ENCODE data around the gene KIFC3.
"Not testable (repeated sequence)": the region's sequence is repeated elsewhere in the genome, so short reads cannot be mapped to it uniquely, and the experiment has no call there.

KIFC3 gene

DNA sequence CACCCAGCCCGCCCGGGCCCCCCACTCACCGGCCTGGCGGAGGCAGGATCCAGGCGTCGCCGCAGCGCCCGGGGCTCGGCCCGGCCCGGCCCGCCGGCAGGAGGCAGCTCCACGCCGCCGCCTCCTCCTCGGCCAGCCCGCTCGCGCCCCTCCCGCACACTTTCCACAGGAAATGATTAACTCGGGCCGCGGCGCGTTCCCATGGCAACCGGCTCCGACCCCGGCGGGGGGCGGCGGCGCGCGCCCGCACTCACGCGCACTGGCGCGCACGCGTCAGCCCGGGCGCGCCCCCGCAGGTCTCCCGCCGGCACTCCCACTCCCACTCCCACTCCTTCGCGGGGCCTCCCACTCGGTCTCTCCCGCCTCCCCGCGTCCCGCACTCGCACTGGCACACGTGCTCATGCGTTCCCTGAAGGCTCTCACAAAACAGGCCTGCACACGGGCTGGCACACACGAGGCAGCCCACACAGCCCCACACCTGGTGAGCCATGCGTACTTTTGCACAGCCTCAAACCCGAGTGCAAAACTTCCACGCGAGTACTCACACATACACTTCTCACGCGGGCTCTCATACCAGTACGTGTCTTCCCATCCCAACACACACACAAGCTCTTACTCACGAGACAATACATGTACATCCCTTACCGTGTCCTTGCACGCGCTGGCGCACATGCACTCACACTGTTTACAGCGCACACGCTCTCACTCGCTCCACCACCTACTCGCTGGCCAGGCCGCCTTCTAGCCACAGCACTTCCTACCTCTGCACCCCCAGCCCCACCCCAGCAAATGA is at the start of gene KIFC3:
Gene KIFC3, minus strand, starts transcription at position 151 of the 793 bp plus-strand sequence. CDS start 4,248 bp downstream, outside the sequence.
- peak; percentile 84 for DNase-seq

DNA sequence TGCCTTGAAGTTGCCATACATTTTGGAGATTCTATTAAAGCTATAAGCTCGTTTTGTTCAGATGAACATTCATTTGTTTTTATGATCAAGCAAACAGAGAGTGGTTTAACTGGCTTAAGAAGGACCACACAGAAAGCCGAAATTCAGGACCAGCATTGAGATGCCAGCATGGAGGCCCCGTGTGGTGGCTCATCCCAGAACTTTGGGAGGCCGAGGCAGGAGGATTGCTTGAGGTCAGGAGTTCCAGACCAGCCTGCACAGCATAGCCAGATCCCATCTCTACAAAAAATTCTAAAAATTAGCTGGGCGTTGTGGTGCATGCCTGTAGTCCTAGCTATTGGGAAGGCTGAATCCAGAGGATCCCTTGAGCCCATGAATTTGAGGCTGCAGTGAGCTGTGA is 45.9 kb upstream of the KIFC3 start:
- DNase-seq = no peak

DNA sequence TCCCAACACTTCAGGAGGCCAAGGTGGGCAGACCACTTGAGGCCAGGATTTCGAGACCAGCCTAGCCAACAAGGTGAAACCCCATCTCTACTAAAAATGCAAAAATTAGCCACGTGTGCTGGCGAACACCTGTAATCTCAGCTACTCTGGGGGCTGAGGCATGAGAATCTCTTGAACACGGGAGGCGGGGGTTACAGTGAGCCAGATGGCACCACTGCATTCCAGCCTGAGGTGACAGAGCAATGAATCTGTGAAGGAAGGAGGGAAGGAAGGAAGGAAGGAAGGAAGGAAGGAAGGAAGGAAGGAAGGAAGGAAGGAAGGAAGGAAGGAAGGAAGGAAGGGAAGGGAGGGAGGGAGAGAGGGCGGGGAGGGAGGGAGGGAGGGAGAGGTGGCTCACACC is 44.6 kb upstream of the KIFC3 start:
- not testable (repeated sequence) for DNase-seq

GRCh38 chr16:57846078-57846697 is 43.9 kb upstream of the KIFC3 start:
- DNase-seq = no peak

DNA sequence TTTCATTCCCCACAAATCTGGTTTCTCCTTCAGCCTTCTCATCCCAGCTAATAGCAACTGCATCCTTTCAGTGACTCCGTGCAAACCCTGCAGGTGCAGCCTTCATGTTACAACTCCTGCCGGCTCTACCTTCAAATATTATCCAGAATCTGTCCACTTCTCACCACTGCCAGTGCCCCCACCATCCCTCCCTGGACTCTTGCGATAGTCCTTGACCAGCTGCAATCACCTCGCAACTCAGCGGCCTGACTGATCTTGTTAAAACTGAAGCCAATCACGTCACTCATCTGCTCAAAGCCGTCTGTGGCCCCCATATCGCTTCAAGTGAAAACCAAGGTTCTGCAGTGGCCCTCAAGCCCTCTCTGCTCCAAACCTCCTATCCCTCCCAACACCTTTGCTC is 42.8 kb upstream of the KIFC3 start:
- DNase-seq = no peak

- DNase-seq = no peak
Measured at GRCh38 chr16:57844416-57845030, 42.2 kb upstream of the KIFC3 start.

DNA sequence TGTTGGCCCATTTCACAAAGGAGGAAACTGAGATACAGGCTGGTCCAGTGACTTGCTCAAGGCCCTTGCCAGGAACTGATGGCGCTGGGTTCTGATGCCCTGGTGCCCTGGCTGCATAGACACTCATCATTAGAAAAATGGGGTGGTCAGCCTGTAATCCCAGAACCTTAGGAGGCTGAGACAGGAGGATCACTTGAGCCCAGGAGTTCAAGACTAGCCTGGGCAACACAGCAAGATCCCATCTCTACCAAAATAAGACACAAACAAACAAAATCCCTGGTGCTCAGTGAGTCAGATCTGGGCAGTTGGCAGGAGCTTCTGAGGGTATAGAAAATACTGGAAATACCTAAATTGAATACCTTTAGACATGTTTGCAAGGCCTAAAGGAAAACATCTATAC is 41.1 kb upstream of the KIFC3 start:
- no peak for DNase-seq

- DNase-seq = no peak
Measured at GRCh38 chr16:57842601-57843000, 40.3 kb upstream of the KIFC3 start.

DNA sequence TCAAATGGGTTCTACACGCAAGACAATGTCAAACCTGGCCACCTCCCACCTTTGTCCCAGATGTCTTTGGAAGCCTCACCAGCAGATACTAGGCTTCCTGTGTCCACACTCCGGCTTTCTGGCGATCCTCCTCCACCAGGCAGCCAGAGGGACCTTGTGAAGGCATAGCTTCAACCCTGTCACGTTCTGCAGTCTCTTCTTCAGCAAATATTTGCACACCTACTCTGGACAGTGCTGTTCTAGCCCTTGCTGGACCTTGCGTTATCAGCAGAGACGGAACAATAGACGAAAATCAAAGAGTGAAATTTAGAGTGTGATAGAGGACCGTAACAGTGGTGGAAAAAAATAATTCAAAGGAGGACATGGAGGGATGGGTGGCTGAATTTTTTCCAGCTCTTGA is 38.5 kb upstream of the KIFC3 start:
- DNase-seq = no peak

- DNase-seq = no peak
Measured at GRCh38 chr16:57838161-57838560, 35.9 kb upstream of the KIFC3 start.

GRCh38 chr16:57837305-57838125 is 35.2 kb upstream of the KIFC3 start:
- no peak for DNase-seq

DNA sequence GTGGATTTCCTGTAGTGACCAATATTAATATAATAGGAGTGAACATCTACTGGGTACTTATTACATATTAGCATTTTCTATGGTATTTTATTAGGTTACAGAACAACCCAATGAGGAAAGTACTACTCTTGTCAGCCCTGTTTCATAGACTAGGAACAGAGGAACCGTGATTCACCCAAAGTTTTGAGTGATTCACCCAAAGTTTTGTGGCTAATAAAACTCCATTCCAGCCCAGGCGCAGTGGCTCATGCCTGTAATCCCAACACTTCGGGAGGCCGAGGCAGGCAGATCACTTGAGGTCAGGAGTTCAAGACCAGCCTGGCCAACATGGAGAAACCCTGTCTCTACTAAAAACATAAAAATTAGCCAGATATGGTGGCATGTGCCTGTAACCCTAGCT is 33.1 kb upstream of the KIFC3 start:
- DNase-seq = not testable (repeated sequence)

GRCh38 chr16:57834936-57835335 is 32.6 kb upstream of the KIFC3 start:
- no peak for DNase-seq

GRCh38 chr16:57830890-57831484 is 28.7 kb upstream of the KIFC3 start:
- DNase-seq = no peak

GRCh38 chr16:57829969-57830360 is 27.7 kb upstream of the KIFC3 start:
- no peak for DNase-seq

DNA sequence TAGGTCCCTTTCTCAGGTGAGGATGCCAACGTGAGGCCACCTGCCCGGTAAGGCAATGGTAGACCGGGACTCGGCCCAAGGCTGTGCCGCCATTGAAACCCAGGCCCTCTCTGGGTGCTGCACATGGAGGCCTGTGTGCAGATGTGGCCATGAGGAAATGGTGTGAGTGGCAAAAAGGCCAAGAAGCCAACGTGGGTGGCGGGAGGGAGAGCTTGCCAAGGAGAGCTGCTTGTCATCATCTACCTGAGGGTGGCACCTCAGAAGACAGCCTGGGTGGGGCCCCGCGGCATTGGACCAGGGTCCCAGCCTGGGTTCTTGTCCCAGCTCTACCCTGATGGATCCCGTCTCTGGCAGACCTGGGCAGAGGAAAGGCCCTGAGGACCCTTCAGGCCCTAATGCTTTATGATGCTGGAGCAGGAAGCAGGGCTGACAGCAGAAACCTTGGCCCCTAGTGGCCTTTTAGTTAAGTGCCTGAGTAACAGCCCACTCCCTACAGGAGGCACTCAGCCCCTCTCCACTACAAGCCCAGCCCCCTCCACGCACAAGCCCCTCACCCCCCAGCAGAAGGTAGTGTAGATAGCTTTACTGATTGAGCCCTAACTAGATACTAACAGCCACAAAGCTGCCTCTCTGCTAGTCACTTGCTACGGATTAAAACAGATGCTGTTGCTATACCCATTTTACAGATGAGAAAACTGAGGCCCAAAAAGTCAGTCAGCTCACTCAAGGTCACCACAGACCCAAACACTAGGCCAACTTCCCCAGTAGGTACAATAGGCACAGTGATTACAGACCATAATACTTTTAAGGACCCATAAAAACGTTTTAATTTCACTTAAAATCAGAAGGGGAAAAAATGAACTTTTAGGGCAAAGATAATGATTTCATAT is 26.2 kb upstream of the KIFC3 start:
- DNase-seq = no peak

- no peak for DNase-seq
Measured at GRCh38 chr16:57826706-57827625, 24.7 kb upstream of the KIFC3 start.

GRCh38 chr16:57826052-57826451 is 23.8 kb upstream of the KIFC3 start:
- DNase-seq = no peak

DNA sequence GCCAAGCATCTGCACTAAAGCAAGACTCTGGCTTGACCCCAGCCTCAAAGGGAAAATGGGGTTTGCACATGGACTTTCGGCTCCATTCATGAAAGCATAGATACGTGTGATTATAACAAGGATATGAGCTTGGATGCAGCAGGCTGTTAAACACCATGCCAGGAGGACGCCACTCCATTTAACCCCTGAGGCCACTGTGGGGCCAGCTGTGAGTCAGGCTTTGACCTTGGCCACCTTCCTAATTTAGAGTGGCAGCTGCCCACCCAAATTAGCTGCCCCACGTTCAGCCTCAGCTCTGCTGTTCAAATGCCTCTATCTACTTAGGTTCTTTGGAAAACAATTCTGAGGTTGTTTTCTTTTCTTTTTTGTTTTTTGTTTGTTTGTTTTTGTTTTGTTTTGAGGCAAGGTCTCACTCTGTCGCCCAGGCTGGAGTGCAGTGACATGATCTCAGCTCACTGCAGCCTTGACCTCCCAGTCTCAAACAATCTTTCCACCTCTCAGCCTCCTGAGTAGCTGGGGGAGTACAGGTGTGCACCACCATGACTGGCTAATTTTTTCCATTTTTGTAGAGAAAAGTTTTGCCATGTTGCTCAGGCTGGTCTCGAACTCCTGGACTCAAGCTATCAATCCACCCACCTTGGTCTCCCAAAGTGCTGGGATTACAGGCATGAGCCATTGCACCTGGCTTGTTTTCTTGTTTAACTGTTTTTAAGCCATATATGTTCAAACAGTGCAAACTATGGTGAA is 23.2 kb upstream of the KIFC3 start:
- no peak for DNase-seq

DNA sequence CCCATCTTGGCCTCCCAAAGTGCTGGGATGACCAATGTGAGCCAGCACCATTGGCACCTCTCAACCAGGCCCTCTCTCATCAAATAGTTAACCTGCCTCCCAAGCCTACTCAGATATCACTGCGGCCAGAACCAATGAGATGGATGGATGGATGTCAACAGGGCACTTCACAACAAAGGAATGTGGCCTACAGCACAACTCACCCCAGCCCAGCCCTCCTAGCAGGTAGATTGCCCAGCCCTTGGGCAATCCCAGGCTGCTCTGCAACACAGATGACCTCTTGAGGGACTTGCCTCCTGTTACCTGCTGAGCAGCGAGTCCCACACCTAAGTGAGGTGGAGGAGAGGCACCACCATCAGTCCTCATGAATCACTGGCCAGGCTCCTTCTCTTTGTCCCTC is 22.6 kb upstream of the KIFC3 start:
- DNase-seq = no peak

Measured in activated CD8-positive, alpha-beta memory T cell treated with anti-CD3 and anti-CD28 coated beads, Interleukin-2, amount 50 U/mL, for 48 hours (primary cell).